ACHN (cell line): ENCODE results near the gene GLIS1.

Experiments
- DNase-seq: peaks from one replicate; pipeline ENCODE4 v3.0.0-alpha.2; 2015
- in situ Hi-C: cut with HindIII; loops from 2 replicates; pipeline ENCODE4 v1.10.0; 2017; ENCODE audit warnings: low sequenced_read_pairs, low pct_ligation_motif_present, low pct_unique_long_range_greater_than_20kb

Gene GLIS1

GRCh38 chr1:53727461-53728092 is 11.4 kb downstream of the GLIS1 start:
- in situ Hi-C loops = no loop called here
- DNase-seq = no peak

GRCh38 chr1:53726009-53726600 is 12.9 kb downstream of the GLIS1 start:
- in situ Hi-C loops = no loop called here
- DNase-seq = no peak

DNA sequence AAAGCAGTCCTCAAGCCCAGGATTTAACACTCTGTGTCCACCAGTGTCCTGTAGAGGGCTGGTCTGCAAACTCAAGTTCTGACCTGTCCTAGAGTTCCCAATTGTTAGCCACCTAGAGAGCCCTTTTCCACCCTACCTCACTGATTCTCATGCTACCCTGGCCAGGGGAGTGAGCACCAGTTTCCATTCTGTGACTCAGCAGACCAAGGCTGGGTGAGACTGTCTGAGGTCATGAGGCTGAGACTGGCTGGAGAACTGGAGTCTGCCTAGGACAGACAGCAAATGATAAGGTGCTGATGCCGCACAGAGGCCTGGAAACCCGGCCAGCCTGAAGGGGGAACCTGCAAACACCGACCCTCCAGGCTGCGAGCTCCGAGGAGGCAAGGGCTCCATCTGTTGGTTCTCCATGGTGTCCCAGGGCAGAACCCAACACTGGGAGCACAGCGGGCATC is 13.7 kb downstream of the GLIS1 start:
- in situ Hi-C loops = no loop called here
- DNase-seq = no peak

GRCh38 chr1:53722025-53722424 is 16.9 kb downstream of the GLIS1 start:
- in situ Hi-C loops = no loop called here
- DNase-seq = no peak

- in situ Hi-C loops = no loop called here
Observed at GRCh38 chr1:53721088-53721487, 17.9 kb downstream of the GLIS1 start.

DNA sequence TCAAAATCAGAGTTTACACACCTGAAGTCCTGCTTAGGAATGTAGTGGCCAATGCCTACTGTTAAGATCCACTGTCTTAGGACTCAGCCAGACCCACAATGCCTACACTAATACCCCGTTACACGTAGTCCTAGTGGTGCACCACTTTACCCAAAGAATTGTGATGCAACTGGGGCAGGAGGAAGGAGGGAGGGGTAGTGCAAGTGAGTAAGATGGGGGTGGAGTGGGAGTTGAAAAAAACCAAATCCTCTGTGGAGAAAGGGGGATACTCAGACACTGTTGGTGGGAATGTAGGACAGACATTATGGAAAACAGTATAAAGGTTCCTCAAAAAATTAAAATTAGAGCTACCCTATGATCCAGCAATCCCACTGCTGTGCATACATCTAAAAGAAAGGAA is 19.5 kb downstream of the GLIS1 start:
- no peak for DNase-seq
- in situ Hi-C loops = no loop called here

More at GRCh38 chr1:53721088-53721487, 17.9 kb downstream of the GLIS1 start:
- no peak for DNase-seq

- in situ Hi-C loops = no loop called here
- no peak for DNase-seq
Observed at GRCh38 chr1:53718443-53718842, 20.5 kb downstream of the GLIS1 start.

- DNase-seq = no peak
- in situ Hi-C loops = no loop called here
Observed at GRCh38 chr1:53717025-53717804, 21.7 kb downstream of the GLIS1 start.

DNA sequence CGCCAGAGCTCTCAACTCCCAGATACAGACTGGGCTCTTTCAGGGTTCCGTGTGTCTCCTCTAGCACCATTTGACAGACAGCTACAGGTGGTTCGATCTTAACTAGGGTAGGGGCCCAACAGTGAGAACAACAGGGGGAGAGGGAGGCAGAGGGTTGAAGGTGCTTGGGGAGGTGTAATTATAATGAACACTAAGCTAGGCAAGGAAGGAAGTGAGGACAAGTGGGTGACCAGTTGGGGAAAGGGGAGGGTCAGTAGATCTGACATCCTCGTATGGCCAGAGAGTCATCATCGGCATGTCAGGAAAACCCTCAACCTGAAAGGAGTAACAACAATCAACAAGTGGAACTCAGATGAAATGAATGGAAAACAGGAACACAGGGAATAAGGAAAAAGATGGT is 22.8 kb downstream of the GLIS1 start:
- in situ Hi-C loops = no loop called here
- DNase-seq = no peak

DNA sequence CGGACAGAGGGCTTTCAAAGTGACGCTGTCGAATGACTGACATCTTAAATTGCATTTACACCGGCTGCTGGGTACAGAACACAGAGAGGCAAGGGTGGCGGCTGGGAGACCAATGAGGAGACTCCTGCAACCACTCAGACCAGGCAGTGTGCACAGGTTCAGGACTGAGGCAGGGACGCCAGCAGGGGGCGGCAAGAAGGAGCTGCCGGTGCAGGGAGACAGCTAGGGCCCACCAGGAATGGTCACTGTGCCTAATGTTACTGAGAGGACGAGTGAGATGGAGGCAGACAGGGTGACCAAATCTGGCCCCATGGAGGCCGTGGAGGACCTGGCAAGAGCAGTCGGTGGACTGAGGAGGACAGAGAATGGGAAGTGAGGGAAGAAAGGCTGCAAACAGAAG is 23.5 kb downstream of the GLIS1 start:
- in situ Hi-C loops = no loop called here
- peak; percentile 32 for DNase-seq

DNA sequence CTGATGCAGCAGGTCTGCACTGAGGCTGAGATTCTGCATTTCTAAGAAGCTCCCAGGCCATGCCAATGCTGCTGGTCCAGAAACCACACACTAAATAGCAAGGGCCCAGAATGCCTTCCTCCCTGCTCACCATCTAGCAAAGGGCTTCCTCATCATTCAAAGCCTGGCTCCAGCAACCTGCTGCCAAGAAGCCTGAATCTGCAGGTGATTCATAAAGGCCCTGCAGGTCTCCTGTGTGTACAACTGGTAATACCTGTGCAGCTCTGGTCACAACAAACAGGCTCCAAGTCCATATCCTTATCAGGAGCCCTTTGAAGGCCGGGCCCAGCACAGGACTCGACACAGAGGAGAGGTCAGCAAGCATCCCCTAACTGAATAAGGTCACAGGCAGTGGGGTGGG is 26.7 kb downstream of the GLIS1 start:
- DNase-seq = no peak
- in situ Hi-C loops = no loop called here

- in situ Hi-C loops = no loop called here
- no peak for DNase-seq
Observed at GRCh38 chr1:53710584-53710983, 28.4 kb downstream of the GLIS1 start.

DNA sequence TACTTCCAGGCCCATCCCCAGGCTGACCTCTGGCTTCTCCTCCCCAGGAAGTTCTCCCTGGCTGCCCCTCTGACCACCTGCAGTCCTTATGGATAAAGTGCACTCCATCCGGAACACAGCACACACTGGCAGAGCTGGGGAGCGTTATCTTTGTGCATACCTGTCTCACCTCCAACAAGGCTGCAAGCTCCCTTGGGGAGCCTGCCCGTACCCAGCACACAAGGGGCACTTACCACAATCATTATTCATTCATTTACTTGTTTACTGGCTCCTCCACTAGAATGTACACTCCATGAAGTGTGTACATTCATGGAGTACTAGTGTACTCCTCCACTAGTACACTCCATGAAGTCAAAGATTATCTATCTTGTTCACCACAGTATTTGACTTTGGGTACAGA is 30.3 kb downstream of the GLIS1 start:
- in situ Hi-C loops = no loop called here
- DNase-seq = no peak

GRCh38 chr1:53706356-53706755 is 32.6 kb downstream of the GLIS1 start:
- in situ Hi-C loops = no loop called here
- DNase-seq = no peak

DNA sequence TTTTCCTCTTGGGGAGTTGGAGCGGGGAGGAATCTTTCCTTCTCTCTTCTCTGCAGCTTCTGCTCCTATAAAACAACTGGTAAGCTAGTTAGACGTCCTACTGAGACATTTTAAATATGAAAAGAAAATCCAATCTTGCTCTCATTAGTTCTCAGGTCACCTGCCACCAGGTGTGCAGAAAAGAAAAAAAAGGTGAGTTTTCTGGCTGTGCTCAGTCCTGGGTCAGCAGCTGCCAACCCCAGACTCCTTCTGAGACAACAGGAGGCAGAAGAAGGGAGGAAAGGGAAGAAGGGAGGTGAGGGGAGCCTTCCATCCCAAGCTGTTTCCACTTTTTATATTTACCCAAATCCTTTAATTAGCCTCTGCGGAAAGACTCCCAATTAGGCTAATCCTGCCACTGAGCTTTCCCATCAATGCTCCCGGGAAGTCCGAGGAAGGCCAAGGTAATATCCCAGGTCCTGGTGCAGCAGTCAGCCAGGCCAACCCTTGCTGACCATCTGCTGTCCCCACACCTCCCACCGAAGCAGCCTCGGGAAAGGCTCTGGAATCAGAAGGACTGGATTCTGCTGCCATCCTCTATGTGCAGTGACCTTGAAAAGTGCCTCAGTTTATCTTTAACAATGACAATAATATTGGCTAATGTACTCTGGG is 33.4 kb downstream of the GLIS1 start:
- no peak for DNase-seq
- in situ Hi-C loops = no loop called here

DNA sequence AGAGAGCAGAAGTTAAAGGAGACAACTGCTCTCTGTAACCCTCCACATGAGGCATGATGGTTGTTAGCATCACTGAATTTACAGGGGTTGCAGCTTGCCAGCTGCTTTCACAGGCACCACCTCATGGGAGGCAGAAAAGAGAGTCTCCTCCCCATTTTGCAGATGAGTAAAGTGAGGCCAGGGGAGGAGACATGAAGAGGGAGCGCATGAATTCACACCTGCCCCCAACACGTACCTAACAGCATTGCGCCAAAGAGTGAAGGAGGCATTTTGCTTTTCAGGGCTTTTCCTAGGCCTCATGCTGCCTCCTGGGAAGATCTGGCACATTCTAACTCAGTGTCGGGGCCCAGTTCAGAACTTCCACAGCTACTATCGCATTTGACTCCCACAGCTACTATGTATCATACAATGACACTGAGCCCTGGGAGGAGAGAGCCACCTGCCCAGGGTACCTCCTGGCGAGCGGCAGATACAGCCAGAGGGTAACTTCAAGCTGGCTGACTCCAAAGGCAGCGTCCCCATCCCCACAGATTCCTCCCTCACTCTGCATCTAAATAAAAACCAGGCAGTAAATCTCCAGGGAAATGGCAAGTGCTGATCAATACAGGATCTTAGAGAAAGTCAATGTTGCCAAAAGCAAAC is 34.0 kb downstream of the GLIS1 start:
- DNase-seq = no peak
- in situ Hi-C loops = no loop called here

GRCh38 chr1:53704304-53704703 is 34.7 kb downstream of the GLIS1 start:
- in situ Hi-C loops = no loop called here
- DNase-seq = no peak

GRCh38 chr1:53703174-53703573 is 35.8 kb downstream of the GLIS1 start:
- in situ Hi-C loops = no loop called here
- DNase-seq = no peak

- in situ Hi-C loops = no loop called here
- DNase-seq = no peak
Observed at GRCh38 chr1:53702341-53702740, 36.6 kb downstream of the GLIS1 start.
